ENCODE measurements around the gene USP12. TPM values are rescaled to one million over a fixed set of nuclear protein-coding genes. Genes with fewer than 3 reads are reported as not detected.
"Not testable (repeated sequence)": the region's sequence is repeated elsewhere in the genome, so short reads cannot be mapped to it uniquely, and the experiment has no call there.

USP12 gene
- total RNA-seq = 10 to 100 TPM; 32.3 to 32.4 TPM

GRCh38 chr13:27171244-27171826 lies at the start of gene USP12:
TSS of gene USP12 (minus strand) at chr13:27171811. CDS start at chr13:27171639, 172 bp downstream.
- intact Hi-C loops (cut with DNase I, micrococcal nuclease) = loop anchor here (5.0 to 10.0 kb wide), 5 partner anchors 101 to 987 kb away; partner anchors contain the start of genes GTF3A (in 1 of the 2), PAN3 (in 1 of the 2) and RASL11A (in 1 of the 2)
- ChIA-PET POLR2A (interaction anchor here (1.0 to 1.3 kb wide), 3 partner anchors 33 to 82 kb away, joined by 4 to 17 read pairs (median 4); no protein-coding TSS in a partner anchor), CTCF (interaction anchor here (0.6 to 1.3 kb wide), 6 partner anchors 10 to 1888 kb away, joined by 3 read pairs; no protein-coding TSS in a partner anchor)
- Mint-ChIP-seq H3K4me1 (peaks cover 61% of the 10 kb centered on the region), H3K9me3 (ENCODE audit: low read depth) (no peaks in the 10 kb centered on the region), H3K27me3 (no peaks in the 10 kb centered on the region), H3K27ac (peak within 1 kb of the TSS; percentile 98), H3K36me3 (ENCODE audit: low read depth) (peaks cover 5% of the 10 kb centered on the region), H3K4me3 (peak within 1 kb of the TSS; percentile 86)
- DNase-seq = peak; percentile 66
- ATAC-seq = peak; percentile 14

GRCh38 chr13:27219611-27220010 lies 48.0 kb upstream of the USP12 start:
- intact Hi-C loops (cut with DNase I, micrococcal nuclease) = no loop called here
- Mint-ChIP-seq H3K4me3 (no peak overlapping the region), H3K36me3 (ENCODE audit: low read depth) (no peaks in the 10 kb centered on the region), H3K27ac (no peak overlapping the region), H3K4me1 (no peaks in the 10 kb centered on the region), H3K9me3 (ENCODE audit: low read depth) (no peaks in the 10 kb centered on the region), H3K27me3 (peaks cover 7% of the 10 kb centered on the region)
- CTCF ChIA-PET = no interaction called here
- POLR2A ChIA-PET = no interaction called here
- DNase-seq (no peak), ATAC-seq (no peak)

GRCh38 chr13:27218861-27219260 lies 47.2 kb upstream of the USP12 start:
- H3K36me3 Mint-ChIP-seq (ENCODE audit: low read depth); ATAC-seq; H3K4me3 Mint-ChIP-seq; DNase-seq; H3K9me3 Mint-ChIP-seq (ENCODE audit: low read depth); H3K4me1 Mint-ChIP-seq; CTCF ChIA-PET; POLR2A ChIA-PET; H3K27ac Mint-ChIP-seq; H3K27me3 Mint-ChIP-seq; intact Hi-C loops (cut with DNase I, micrococcal nuclease): not testable (repeated sequence)

GRCh38 chr13:27217791-27218190 lies 46.2 kb upstream of the USP12 start:
- ATAC-seq; H3K27me3 Mint-ChIP-seq; H3K4me1 Mint-ChIP-seq; H3K36me3 Mint-ChIP-seq (ENCODE audit: low read depth); DNase-seq; CTCF ChIA-PET; H3K27ac Mint-ChIP-seq; intact Hi-C loops (cut with DNase I, micrococcal nuclease); H3K9me3 Mint-ChIP-seq (ENCODE audit: low read depth); H3K4me3 Mint-ChIP-seq; POLR2A ChIA-PET: not testable (repeated sequence)

- H3K27me3 Mint-ChIP-seq; H3K27ac Mint-ChIP-seq; ATAC-seq; H3K4me1 Mint-ChIP-seq; intact Hi-C loops (cut with DNase I, micrococcal nuclease); H3K36me3 Mint-ChIP-seq (ENCODE audit: low read depth); CTCF ChIA-PET; H3K4me3 Mint-ChIP-seq; DNase-seq; H3K9me3 Mint-ChIP-seq (ENCODE audit: low read depth); POLR2A ChIA-PET: not testable (repeated sequence)
Measured at GRCh38 chr13:27213386-27213785, 41.8 kb upstream of the USP12 start.

- Mint-ChIP-seq H3K9me3 (ENCODE audit: low read depth) (peaks cover 1% of the 10 kb centered on the region), H3K27ac (no peak overlapping the region), H3K36me3 (ENCODE audit: low read depth) (peaks cover 2% of the 10 kb centered on the region), H3K4me3 (no peak overlapping the region), H3K27me3 (no peaks in the 10 kb centered on the region), H3K4me1 (no peaks in the 10 kb centered on the region)
- ChIA-PET POLR2A (no interaction called here), CTCF (interaction anchor here (0.6 to 0.7 kb wide), 2 partner anchors 59 to 244 kb away, joined by 3 to 4 read pairs; partner anchors contain the start of gene RASL11A)
- DNase-seq = no peak
- ATAC-seq = peak; percentile 36
- intact Hi-C loops (cut with DNase I, micrococcal nuclease) = no loop called here
Measured at GRCh38 chr13:27211771-27212364, 40.3 kb upstream of the USP12 start.

GRCh38 chr13:27211271-27211670 lies 39.7 kb upstream of the USP12 start:
- POLR2A ChIA-PET = no interaction called here

GRCh38 chr13:27208514-27208913 lies 36.9 kb upstream of the USP12 start:
- Mint-ChIP-seq H3K9me3 (ENCODE audit: low read depth) (peaks cover 1% of the 10 kb centered on the region), H3K36me3 (ENCODE audit: low read depth) (peaks cover 2% of the 10 kb centered on the region), H3K27me3 (no peaks in the 10 kb centered on the region), H3K4me3 (no peak overlapping the region), H3K27ac (no peak overlapping the region), H3K4me1 (no peaks in the 10 kb centered on the region)
- no peak for DNase-seq
- CTCF ChIA-PET = interaction anchor here (0.6 to 2.4 kb wide), 3 partner anchors 33 to 469 kb away, joined by 3 to 8 read pairs (median 7); no protein-coding TSS in a partner anchor
- no peak for ATAC-seq
- intact Hi-C loops (cut with DNase I, micrococcal nuclease) = no loop called here
- POLR2A ChIA-PET = no interaction called here

More at GRCh38 chr13:27211271-27211670, 39.7 kb upstream of the USP12 start:
- CTCF ChIA-PET = interaction anchor here (0.6 kb wide), 1 partner anchor 245 kb away, joined by 3 read pairs; no protein-coding TSS in a partner anchor
- Mint-ChIP-seq H3K9me3 (ENCODE audit: low read depth) (peaks cover 1% of the 10 kb centered on the region), H3K36me3 (ENCODE audit: low read depth) (peaks cover 2% of the 10 kb centered on the region), H3K27ac (no peak overlapping the region), H3K4me1 (no peaks in the 10 kb centered on the region), H3K27me3 (no peaks in the 10 kb centered on the region), H3K4me3 (no peak overlapping the region)
- ATAC-seq (no peak), DNase-seq (no peak)
- intact Hi-C loops (cut with DNase I, micrococcal nuclease) = no loop called here

GRCh38 chr13:27203854-27204253 lies 32.2 kb upstream of the USP12 start:
- ChIA-PET CTCF (interaction anchor here (1.1 kb wide), 1 partner anchor 18 kb away, joined by 4 read pairs; no protein-coding TSS in a partner anchor), POLR2A (no interaction called here)
- Mint-ChIP-seq H3K9me3 (ENCODE audit: low read depth) (no peaks in the 10 kb centered on the region), H3K4me3 (no peak overlapping the region), H3K4me1 (peaks cover 7% of the 10 kb centered on the region), H3K36me3 (ENCODE audit: low read depth) (no peaks in the 10 kb centered on the region), H3K27ac (no peak overlapping the region), H3K27me3 (no peaks in the 10 kb centered on the region)
- DNase-seq (no peak), ATAC-seq (no peak)
- intact Hi-C loops (cut with DNase I, micrococcal nuclease) = loop anchor here in 1 of 2 experiments (2.0 kb wide), 1 partner anchor 219 kb away; no protein-coding TSS in a partner anchor

- ChIA-PET CTCF (interaction anchor here (1.1 kb wide), 1 partner anchor 18 kb away, joined by 4 read pairs; no protein-coding TSS in a partner anchor), POLR2A (no interaction called here)
- ATAC-seq = no peak
- Mint-ChIP-seq H3K27me3 (no peaks in the 10 kb centered on the region), H3K4me1 (peaks cover 7% of the 10 kb centered on the region), H3K36me3 (ENCODE audit: low read depth) (no peaks in the 10 kb centered on the region), H3K27ac (no peak overlapping the region), H3K9me3 (ENCODE audit: low read depth) (no peaks in the 10 kb centered on the region), H3K4me3 (no peak overlapping the region)
- intact Hi-C loops (cut with DNase I, micrococcal nuclease) = no loop called here
- DNase-seq = no peak
Measured at GRCh38 chr13:27203186-27203585, 31.6 kb upstream of the USP12 start.

- peaks cover 4% of the 10 kb centered on the region for H3K27me3 Mint-ChIP-seq
- DNase-seq = no peak
- ChIA-PET CTCF (no interaction called here), POLR2A (no interaction called here)
- intact Hi-C loops (cut with DNase I, micrococcal nuclease) = no loop called here
- ATAC-seq = no peak
- no peaks in the 10 kb centered on the region for H3K36me3 Mint-ChIP-seq (ENCODE audit: low read depth)
- H3K4me1 Mint-ChIP-seq = peaks cover 7% of the 10 kb centered on the region
- H3K9me3 Mint-ChIP-seq (ENCODE audit: low read depth) = peaks cover 5% of the 10 kb centered on the region
- no peak overlapping the region for H3K27ac Mint-ChIP-seq
- H3K4me3 Mint-ChIP-seq = no peak overlapping the region
Measured at GRCh38 chr13:27201661-27202060, 30.1 kb upstream of the USP12 start.

All from activated CD4-positive, alpha-beta T cell treated with anti-CD3 and anti-CD28 coated beads for 36 hours (primary cell).